AG04450 (cell line): ENCODE results near the gene NEGR1. TPM values are rescaled to one million over a fixed set of nuclear protein-coding genes. Genes with fewer than 3 reads are reported as not detected.

Source experiments
- CTCF ChIA-PET: fragments of 300-600, 350-600 bp; formaldehyde crosslinking; extraction: SDS; loops from one replicate; lab custom pipeline; 2022; ENCODE audit warnings: antibody characterized with exemption, inconsistent platforms; lab: Charles Lee
- POLR2A ChIA-PET: fragments of 350-600 bp; formaldehyde crosslinking; extraction: SDS; loops from one replicate; lab custom pipeline; 2021; ENCODE audit warnings: antibody characterized with exemption, inconsistent platforms; lab: Yijun Ruan, JAX
- DNase-seq: peaks from one replicate; pipeline ENCODE4 v3.0.0-alpha.2; 2011; ENCODE audit warnings: low read depth, low spot score
- H3K27ac ChIP-seq: one replicate; pipeline ENCODE4 v1.5.1; 2012; ENCODE audit warnings: low read depth, low read length, control low read depth
- H3K27me3 ChIP-seq: one replicate; pipeline ENCODE4 v1.6.0; 2012; ENCODE audit warnings: low read length; ENCODE audit not compliant: control insufficient read depth, insufficient read depth
- H3K4me3 ChIP-seq: 2 replicates; pipeline ENCODE4 v1.5.1; 2011; ENCODE audit warnings: mild to moderate bottlenecking, low read depth, low read length, control low read depth
- H3K9me3 ChIP-seq: 2 replicates; pipeline ENCODE4 v1.5.1; 2012; ENCODE audit warnings: low read length; ENCODE audit not compliant: control insufficient read depth, insufficient read depth
- CTCF ChIP-seq: IDR thresholded peaks from 2 replicates; pipeline ENCODE4 v1.5.1; 2011; ENCODE audit warnings: low read depth, low read length, control low read depth, inconsistent platforms
- polyA minus RNA-seq: library from RNA; depleted of rRNA, polyadenylated mRNA; stranded (reverse); fragments of >200 nt; gene quantifications from 2 replicates; pipeline ENCODE4 v1.2.3, GENCODE V29; 2011; rRNA and poly(A)+ RNA removed
- polyA plus RNA-seq: library from polyadenylated mRNA; depleted of rRNA; stranded (reverse); fragments of >200 nt; gene quantifications from 2 replicates; pipeline ENCODE4 v1.2.3, GENCODE V29; 2011; rRNA removed

NEGR1 gene
- polyA plus RNA-seq (9.8 and 11.3 TPM in 2 replicates), polyA minus RNA-seq (15.2 and 25.2 TPM in 2 replicates)

GRCh38 chr1:72282271-72283021 lies at the start of gene NEGR1:
Gene NEGR1 (minus strand): TSS chr1:72282539.
- peak within 1 kb of the TSS; percentile 98 for H3K27ac ChIP-seq
- no peaks in the 10 kb centered on the region; the same call in 1 of the 2 replicates for H3K9me3 ChIP-seq
- DNase-seq, result peak; percentile 83
- no peaks in the 10 kb centered on the region for H3K27me3 ChIP-seq
- CTCF ChIA-PET, result interaction anchor here (0.6 to 1.3 kb wide), 2 partner anchors 296 to 341 kb away, joined by 4 read pairs; no protein-coding TSS in a partner anchor
- POLR2A ChIA-PET, result no interaction called here
- TF ChIP-seq CTCF, result no peak
- H3K4me3 ChIP-seq, result peak within 1 kb of the TSS; percentile 84

- Histone ChIP-seq H3K27ac (no peak overlapping the region), H3K9me3 (no peaks in the 10 kb centered on the region), H3K27me3 (no peaks in the 10 kb centered on the region), H3K4me3 (no peak overlapping the region)
- POLR2A ChIA-PET, result no interaction called here
- no peak for TF ChIP-seq CTCF
- CTCF ChIA-PET, result no interaction called here
- DNase-seq, result no peak
Observed at GRCh38 chr1:72326494-72326893, 44.2 kb upstream of the NEGR1 start.

GRCh38 chr1:72324451-72324850 lies 42.1 kb upstream of the NEGR1 start:
- CTCF ChIA-PET, result no interaction called here
- POLR2A ChIA-PET, result no interaction called here
- H3K27me3 ChIP-seq, result no peaks in the 10 kb centered on the region
- no peaks in the 10 kb centered on the region for H3K9me3 ChIP-seq
- no peak for DNase-seq
- no peak overlapping the region for H3K27ac ChIP-seq
- TF ChIP-seq CTCF, result no peak
- H3K4me3 ChIP-seq, result no peak overlapping the region

GRCh38 chr1:72322910-72323309 lies 40.6 kb upstream of the NEGR1 start:
- no peak for TF ChIP-seq CTCF
- POLR2A ChIA-PET, result no interaction called here
- CTCF ChIA-PET, result no interaction called here
- Histone ChIP-seq H3K4me3 (no peak overlapping the region), H3K27me3 (no peaks in the 10 kb centered on the region), H3K27ac (no peak overlapping the region), H3K9me3 (no peaks in the 10 kb centered on the region)
- DNase-seq, result no peak

- Histone ChIP-seq H3K9me3 (no peaks in the 10 kb centered on the region), H3K27ac (no peak overlapping the region), H3K27me3 (no peaks in the 10 kb centered on the region), H3K4me3 (no peak overlapping the region)
- no peak for DNase-seq
- ChIA-PET CTCF (interaction anchor here (1.0 kb wide), 1 partner anchor 58 kb away, joined by 3 read pairs; no protein-coding TSS in a partner anchor), POLR2A (interaction anchor here (0.8 kb wide), 1 partner anchor 12 kb away, joined by 3 read pairs; no protein-coding TSS in a partner anchor)
- no peak for TF ChIP-seq CTCF
Observed at GRCh38 chr1:72296501-72296900, 14.2 kb upstream of the NEGR1 start.
